Type B pancreatic cell (in vitro differentiated cells): ENCODE data around the gene DGKE. TPM values are rescaled to one million over a fixed set of nuclear protein-coding genes. Genes with fewer than 3 reads are reported as not detected.

Experiments used
- DNase-seq: peaks from one replicate; pipeline ENCODE4 v3.0.0; 2021; ENCODE audit warnings: mixed read lengths; ENCODE audit not compliant: unreplicated experiment; ENCODE audit errors: extremely low spot score
- H3K27ac Mint-ChIP-seq: 2 replicates; pipeline ENCODE4 v1.8.0; 2021; ENCODE audit warnings: mild to moderate bottlenecking, mixed read lengths
- H3K27me3 Mint-ChIP-seq: 2 replicates; pipeline ENCODE4 v1.8.0; 2021; ENCODE audit warnings: mixed read lengths
- H3K36me3 Mint-ChIP-seq: 2 replicates; pipeline ENCODE4 v1.8.0; 2021; ENCODE audit warnings: mixed read lengths
- H3K4me1 Mint-ChIP-seq: one replicate; pipeline ENCODE4 v1.8.0; 2021; ENCODE audit warnings: mixed read lengths; ENCODE audit not compliant: unreplicated experiment
- H3K4me3 Mint-ChIP-seq: 2 replicates; pipeline ENCODE4 v1.8.0; 2021; ENCODE audit warnings: mild to moderate bottlenecking, mixed read lengths
- H3K9me3 Mint-ChIP-seq: 2 replicates; pipeline ENCODE4 v1.8.0; 2021; ENCODE audit warnings: mixed read lengths
- CTCF ChIP-seq: fragments of 200-600 bp; sonication (generic); conservative IDR thresholded peaks from 2 replicates; pipeline ENCODE4 v1.5.0; 2021; ENCODE audit warnings: antibody characterized with exemption, mild to moderate bottlenecking
- total RNA-seq: library from RNA; stranded (reverse); gene quantifications from 2 replicates; pipeline ENCODE4 v1.2.1, GENCODE V29; 2021; ENCODE audit warnings: low replicate concordance

Gene DGKE
- total RNA-seq, 1 donor from 2014 or later: 6.9 TPM

GRCh38 chr17:56866076-56866475, 32.1 kb downstream of the DGKE start:
- H3K4me1 Mint-ChIP-seq: no peaks in the 10 kb centered on the region
- no peak overlapping the region for H3K4me3 Mint-ChIP-seq
- no peak for DNase-seq
- no peaks in the 10 kb centered on the region for H3K27me3 Mint-ChIP-seq
- H3K27ac Mint-ChIP-seq: no peak overlapping the region
- TF ChIP-seq CTCF: no peak
- no peaks in the 10 kb centered on the region for H3K9me3 Mint-ChIP-seq
- H3K36me3 Mint-ChIP-seq: peaks cover 4% of the 10 kb centered on the region

GRCh38 chr17:56866496-56866895, 32.5 kb downstream of the DGKE start:
- DNase-seq: no peak
- H3K9me3 Mint-ChIP-seq: no peaks in the 10 kb centered on the region
- H3K36me3 Mint-ChIP-seq: peaks cover 4% of the 10 kb centered on the region
- H3K27ac Mint-ChIP-seq: no peak overlapping the region
- TF ChIP-seq CTCF: no peak
- no peaks in the 10 kb centered on the region for H3K27me3 Mint-ChIP-seq
- no peaks in the 10 kb centered on the region for H3K4me1 Mint-ChIP-seq
- H3K4me3 Mint-ChIP-seq: no peak overlapping the region

- no peak overlapping the region for H3K4me3 Mint-ChIP-seq
- H3K27ac Mint-ChIP-seq: no peak overlapping the region
- TF ChIP-seq CTCF: no peak
- no peaks in the 10 kb centered on the region for H3K9me3 Mint-ChIP-seq
- no peak for DNase-seq
- H3K36me3 Mint-ChIP-seq: peaks cover 4% of the 10 kb centered on the region
- no peaks in the 10 kb centered on the region for H3K27me3 Mint-ChIP-seq
- no peaks in the 10 kb centered on the region for H3K4me1 Mint-ChIP-seq
Measured at GRCh38 chr17:56867948-56868376, 34.0 kb downstream of the DGKE start.

GRCh38 chr17:56868716-56869115, 34.8 kb downstream of the DGKE start:
- Mint-ChIP-seq H3K36me3 (peaks cover 4% of the 10 kb centered on the region), H3K9me3 (no peaks in the 10 kb centered on the region), H3K4me1 (no peaks in the 10 kb centered on the region), H3K27ac (no peak overlapping the region), H3K27me3 (no peaks in the 10 kb centered on the region), H3K4me3 (no peak overlapping the region)
- DNase-seq: no peak
- no peak for TF ChIP-seq CTCF

- Mint-ChIP-seq H3K4me1 (no peaks in the 10 kb centered on the region), H3K27me3 (no peaks in the 10 kb centered on the region), H3K9me3 (no peaks in the 10 kb centered on the region), H3K27ac (no peak overlapping the region), H3K4me3 (no peak overlapping the region), H3K36me3 (peaks cover 4% of the 10 kb centered on the region)
- TF ChIP-seq CTCF: no peak
- DNase-seq: no peak
Measured at GRCh38 chr17:56870081-56870651, 36.2 kb downstream of the DGKE start.

GRCh38 chr17:56876766-56877179, 42.8 kb downstream of the DGKE start:
- no peaks in the 10 kb centered on the region for H3K4me1 Mint-ChIP-seq
- H3K27ac Mint-ChIP-seq: no peak overlapping the region
- peaks cover 3% of the 10 kb centered on the region for H3K27me3 Mint-ChIP-seq
- no peak overlapping the region for H3K4me3 Mint-ChIP-seq
- no peaks in the 10 kb centered on the region for H3K36me3 Mint-ChIP-seq
- no peak for DNase-seq
- no peak for TF ChIP-seq CTCF
- no peaks in the 10 kb centered on the region for H3K9me3 Mint-ChIP-seq
